Measurements from ENCODE around the gene PGRMC2. TPM values are rescaled to one million over a fixed set of nuclear protein-coding genes. Genes with fewer than 3 reads are reported as not detected.

Gene PGRMC2
- total RNA-seq, 1 experiment from 2014 or later: 11.4 TPM

- no peak overlapping the region for H3K27ac ChIP-seq (ENCODE audit: low read length)
- no peak overlapping the region for H3K9ac ChIP-seq (ENCODE audit: low read length)
- no peak for DNase-seq
- H4K20me1 ChIP-seq (ENCODE audit: low read length): no peaks in the 10 kb centered on the region
- ATAC-seq: no peak
- ChIA-PET POLR2A (ENCODE audit: unreplicated experiment) (no interaction called here), CTCF (no interaction called here)
- peaks cover 17% of the 10 kb centered on the region; the same call in 1 of the 2 replicates for H3K4me1 ChIP-seq (ENCODE audit: insufficient read depth, low read length)
- TF ChIP-seq EZH2phosphoT487 (IDR thresholded peaks at IDR 0.05; ENCODE audit: borderline replicate concordance, low read length) (no peak), EZH2 (IDR thresholded peaks at IDR 0.05; ENCODE audit: low read length, unreplicated experiment) (no peak), CTCF (conservative IDR thresholded peaks at IDR 0.05; ENCODE audit: low read depth, low read length) (no peak)
- H3K36me3 ChIP-seq (ENCODE audit: low read depth, low read length): no peaks in the 10 kb centered on the region
- H3K9me3 ChIP-seq (ENCODE audit: low read length): no peaks in the 10 kb centered on the region
- no TSS peak for BruUV-seq (replicated peaks)
- H3K27me3 ChIP-seq (ENCODE audit: low read length): no peaks in the 10 kb centered on the region
- no peaks in the 10 kb centered on the region for H3F3A ChIP-seq (ENCODE audit: low read length, unreplicated experiment)
- no peak overlapping the region for H3K4me2 ChIP-seq (ENCODE audit: low read length)
- no peak overlapping the region for H3K4me3 ChIP-seq (ENCODE audit: low read length)
- H3K79me2 ChIP-seq (ENCODE audit: low read length): peaks cover 38% of the 10 kb centered on the region
- intact Hi-C loops (cut with micrococcal nuclease): loop anchor here (1.0 to 10.0 kb wide), 5 partner anchors 49 to 225 kb away; partner anchors contain the start of gene LARP1B
- H2AFZ ChIP-seq (ENCODE audit: low read length): no peak overlapping the region
- H3K9me2 ChIP-seq (replicated peaks; ENCODE audit: low read length): no peaks in the 10 kb centered on the region
These were observed 2.0 kb upstream of the PGRMC2 start for GRCh38 chr4:128289523-128290158.

GRCh38 chr4:128288689-128289106 lies 1.1 kb upstream of the PGRMC2 start:
- Histone ChIP-seq H3K27ac (ENCODE audit: low read length) (peak overlapping the region; percentile 57), H3K4me2 (ENCODE audit: low read length) (peak overlapping the region; percentile 89), H3K9me3 (ENCODE audit: low read length) (no peaks in the 10 kb centered on the region), H3K4me1 (ENCODE audit: insufficient read depth, low read length) (peaks cover 24% of the 10 kb centered on the region), H3K36me3 (ENCODE audit: low read depth, low read length) (no peaks in the 10 kb centered on the region), H2AFZ (ENCODE audit: low read length) (peak overlapping the region; percentile 86), H3K9ac (ENCODE audit: low read length) (peak overlapping the region; percentile 73), H3F3A (ENCODE audit: low read length, unreplicated experiment) (no peaks in the 10 kb centered on the region), H3K27me3 (ENCODE audit: low read length) (no peaks in the 10 kb centered on the region), H3K9me2 (replicated peaks; ENCODE audit: low read length) (no peaks in the 10 kb centered on the region), H3K4me3 (ENCODE audit: low read length) (peak overlapping the region; percentile 89), H3K79me2 (ENCODE audit: low read length) (peaks cover 47% of the 10 kb centered on the region), H4K20me1 (ENCODE audit: low read length) (no peaks in the 10 kb centered on the region)
- intact Hi-C loops (cut with micrococcal nuclease): loop anchor here (1.0 to 10.0 kb wide), 6 partner anchors 50 to 224 kb away; partner anchors contain the start of gene LARP1B
- TF ChIP-seq CTCF (conservative IDR thresholded peaks at IDR 0.05; ENCODE audit: low read depth, low read length): no peak
- no peak for TF ChIP-seq EZH2phosphoT487 (IDR thresholded peaks at IDR 0.05; ENCODE audit: borderline replicate concordance, low read length)
- TF ChIP-seq EZH2 (IDR thresholded peaks at IDR 0.05; ENCODE audit: low read length, unreplicated experiment): no peak
- no peak for ATAC-seq
- CTCF ChIA-PET: no interaction called here
- POLR2A ChIA-PET (ENCODE audit: unreplicated experiment): no interaction called here
- BruUV-seq (replicated peaks): no TSS peak
- peak; percentile 26 for DNase-seq

Measured in PC-3 (cell line).